ENCODE measurements around the gene TACC2. TPM values are rescaled to one million over a fixed set of nuclear protein-coding genes. Genes with fewer than 3 reads are reported as not detected.

The TACC2 gene
- total RNA-seq, 1 experiment from 2014 or later: 15.8 TPM

DNA sequence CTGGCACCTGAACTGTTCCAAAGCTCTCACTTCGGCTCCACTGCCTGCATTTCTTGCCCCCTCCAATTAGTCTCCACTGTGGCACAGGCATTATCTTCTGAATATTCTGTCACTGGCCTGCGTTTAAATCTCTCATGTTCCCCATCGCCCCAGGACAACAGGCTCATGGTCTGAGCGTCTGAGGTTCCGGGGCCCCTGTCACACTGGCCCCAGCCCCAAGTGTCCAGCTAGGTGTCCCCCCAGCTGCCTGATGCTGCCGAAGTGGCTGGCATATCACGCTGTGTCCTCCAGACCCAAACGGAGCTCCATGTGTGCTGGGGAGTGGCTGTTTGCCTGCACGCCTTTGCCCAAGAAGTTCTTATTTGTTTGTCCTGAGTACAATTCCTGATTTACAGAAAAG lies 135.4 kb downstream of the TACC2 start:
- CTCF ChIA-PET: no interaction called here
- no TSS peak for BruUV-seq (replicated peaks)

DNA sequence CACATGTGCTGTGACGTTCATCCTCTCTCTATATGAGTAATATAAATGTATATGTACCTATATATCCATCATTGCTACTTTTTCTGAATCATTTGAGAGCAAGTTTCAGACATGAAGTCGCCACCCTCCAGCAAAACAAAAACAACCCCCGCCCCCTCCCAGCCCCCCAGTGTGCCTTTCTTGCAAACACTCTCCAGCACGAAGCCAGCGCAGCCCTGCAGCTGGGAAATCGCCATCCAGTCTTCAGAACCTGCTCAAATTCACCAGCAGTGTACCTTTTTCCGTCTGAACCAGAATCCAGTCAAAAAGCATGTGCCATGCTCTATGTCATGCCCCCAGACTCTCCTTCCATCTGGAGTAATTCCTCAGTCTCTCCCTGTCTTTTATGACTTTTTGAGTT lies 135.8 kb downstream of the TACC2 start:
- Histone ChIP-seq H3K27me3 (ENCODE audit: insufficient read depth, low read depth) (no peaks in the 10 kb centered on the region), H3K79me2 (ENCODE audit: low read depth) (no peaks in the 10 kb centered on the region), H3F3A (ENCODE audit: insufficient read depth, low read depth) (peaks cover 22% of the 10 kb centered on the region; the same call in 1 of the 2 replicates), H3K27ac (no peak overlapping the region), H3K4me1 (replicated peaks; ENCODE audit: insufficient read depth) (peaks cover 20% of the 10 kb centered on the region), H3K4me2 (no peak overlapping the region), H4K20me1 (ENCODE audit: insufficient read depth) (0 out of 2 replicates have a peak, but pooled peaks cover 3% of the 10 kb centered on the region), H3K9me2 (ENCODE audit: insufficient read depth) (no peaks in the 10 kb centered on the region), H2AFZ (no peak overlapping the region), H3K36me3 (ENCODE audit: low read depth) (no peaks in the 10 kb centered on the region), H3K9me3 (ENCODE audit: insufficient read depth, low read depth) (no peaks in the 10 kb centered on the region), H3K4me3 (no peak overlapping the region)
- no TSS peak for BruUV-seq (replicated peaks)
- POLR2A ChIA-PET (ENCODE audit: unreplicated experiment): no interaction called here
- no peak for TF ChIP-seq EZH2 (IDR thresholded peaks at IDR 0.05; ENCODE audit: low read depth)
- no peak for TF ChIP-seq CTCF (conservative IDR thresholded peaks at IDR 0.05)
- no peak for DNase-seq
- CTCF ChIA-PET: no interaction called here
- intact Hi-C loops (cut with micrococcal nuclease; ENCODE audit: unreplicated experiment): no loop called here

More for the DNA sequence above, 135.4 kb downstream of the TACC2 start:
- intact Hi-C loops (cut with micrococcal nuclease; ENCODE audit: unreplicated experiment): no loop called here
- DNase-seq: no peak
- POLR2A ChIA-PET (ENCODE audit: unreplicated experiment): no interaction called here
- TF ChIP-seq CTCF (conservative IDR thresholded peaks at IDR 0.05) (no peak), EZH2 (IDR thresholded peaks at IDR 0.05; ENCODE audit: low read depth) (no peak)
- Histone ChIP-seq H2AFZ (no peak overlapping the region), H3K9me2 (ENCODE audit: insufficient read depth) (no peaks in the 10 kb centered on the region), H3K27ac (no peak overlapping the region), H3K79me2 (ENCODE audit: low read depth) (no peaks in the 10 kb centered on the region), H3K4me2 (no peak overlapping the region), H3K9me3 (ENCODE audit: insufficient read depth, low read depth) (no peaks in the 10 kb centered on the region), H3F3A (ENCODE audit: insufficient read depth, low read depth) (peaks cover 22% of the 10 kb centered on the region; the same call in 1 of the 2 replicates), H3K4me1 (replicated peaks; ENCODE audit: insufficient read depth) (peaks cover 20% of the 10 kb centered on the region), H3K4me3 (no peak overlapping the region), H4K20me1 (ENCODE audit: insufficient read depth) (0 out of 2 replicates have a peak, but pooled peaks cover 3% of the 10 kb centered on the region), H3K36me3 (ENCODE audit: low read depth) (no peaks in the 10 kb centered on the region), H3K27me3 (ENCODE audit: insufficient read depth, low read depth) (no peaks in the 10 kb centered on the region)

GRCh38 chr10:122126763-122127659 lies 138.0 kb downstream of the TACC2 start:
- H3K4me3 ChIP-seq: no peak overlapping the region
- peak overlapping the region; percentile 54 for H3K4me2 ChIP-seq
- DNase-seq: peak; percentile 46 to 78
- no peak overlapping the region for H2AFZ ChIP-seq
- TF ChIP-seq CTCF (conservative IDR thresholded peaks at IDR 0.05): no peak
- TF ChIP-seq EZH2 (IDR thresholded peaks at IDR 0.05; ENCODE audit: low read depth): no peak
- peaks cover 20% of the 10 kb centered on the region for H3K4me1 ChIP-seq (replicated peaks; ENCODE audit: insufficient read depth)
- ChIA-PET POLR2A (ENCODE audit: unreplicated experiment) (interaction anchor here (0.8 kb wide), 1 partner anchor 86 kb away, joined by 8 read pairs; no protein-coding TSS in a partner anchor), CTCF (interaction anchor here (0.7 kb wide), 1 partner anchor 16 kb away, joined by 4 read pairs; no protein-coding TSS in a partner anchor)
- TSS peak; percentile 82 for BruUV-seq (replicated peaks)
- no peaks in the 10 kb centered on the region for H3K9me2 ChIP-seq (ENCODE audit: insufficient read depth)
- no peaks in the 10 kb centered on the region for H3K36me3 ChIP-seq (ENCODE audit: low read depth)
- peaks cover 22% of the 10 kb centered on the region; the same call in 1 of the 2 replicates for H3F3A ChIP-seq (ENCODE audit: insufficient read depth, low read depth)
- H3K27ac ChIP-seq: peak overlapping the region; percentile 71
- H3K27me3 ChIP-seq (ENCODE audit: insufficient read depth, low read depth): no peaks in the 10 kb centered on the region
- H3K9me3 ChIP-seq (ENCODE audit: insufficient read depth, low read depth): no peaks in the 10 kb centered on the region
- intact Hi-C loops (cut with micrococcal nuclease; ENCODE audit: unreplicated experiment): no loop called here
- no peaks in the 10 kb centered on the region for H3K79me2 ChIP-seq (ENCODE audit: low read depth)
- no peaks in the 10 kb centered on the region for H4K20me1 ChIP-seq (ENCODE audit: insufficient read depth)
